Hepatocyte (in vitro differentiated cells): ENCODE measurements around the gene RBM7. TPM values are rescaled to one million over a fixed set of nuclear protein-coding genes. Genes with fewer than 3 reads are reported as not detected.

ENCODE experiments used
- DNase-seq: peaks from one replicate; pipeline ENCODE4 v3.0.0-alpha.2; 2016; ENCODE audit warnings: low spot score
- H2AFZ ChIP-seq: fragments of 200-600 bp; sonication (generic); 2 replicates; pipeline ENCODE4 v1.6.0; 2016; ENCODE audit warnings: antibody characterized with exemption, mild to moderate bottlenecking
- H3K27ac ChIP-seq: fragments of 200-600 bp; sonication (generic); 2 replicates; pipeline ENCODE4 v1.5.1; 2016; ENCODE audit warnings: mild to moderate bottlenecking
- H3K27me3 ChIP-seq: fragments of 200-600 bp; sonication (generic); 2 replicates; pipeline ENCODE4 v1.6.1; 2016
- H3K36me3 ChIP-seq: fragments of 200-600 bp; sonication (generic); replicated peaks from 2 replicates; pipeline ENCODE4 v1.5.1; 2016; ENCODE audit warnings: low read depth; ENCODE audit not compliant: insufficient read depth
- H3K4me1 ChIP-seq: fragments of 200-600 bp; sonication (generic); 2 replicates; pipeline ENCODE4 v1.5.1; 2016; ENCODE audit warnings: mild to moderate bottlenecking, moderate library complexity; ENCODE audit not compliant: insufficient read depth
- H3K4me2 ChIP-seq: fragments of 200-600 bp; sonication (generic); 2 replicates; pipeline ENCODE4 v1.6.0; 2016
- H3K4me3 ChIP-seq: fragments of 200-600 bp; sonication (generic); 2 replicates; pipeline ENCODE4 v1.5.1; 2016; ENCODE audit warnings: mild to moderate bottlenecking
- H3K79me2 ChIP-seq: fragments of 200-600 bp; sonication (generic); 2 replicates; pipeline ENCODE4 v1.6.0; 2017; ENCODE audit warnings: mild to moderate bottlenecking
- H3K9me2 ChIP-seq: fragments of 200-600 bp; sonication (generic); replicated peaks from 2 replicates; pipeline ENCODE4 v1.6.0; 2017; ENCODE audit warnings: mild to moderate bottlenecking; ENCODE audit not compliant: insufficient read depth
- H3K9me3 ChIP-seq: fragments of 200-600 bp; sonication (generic); 2 replicates; pipeline ENCODE4 v1.5.1; 2016; ENCODE audit warnings: low read depth, mild to moderate bottlenecking
- H4K20me1 ChIP-seq: fragments of 200-600 bp; sonication (generic); 2 replicates; pipeline ENCODE4 v1.6.0; 2016; ENCODE audit warnings: mild to moderate bottlenecking; ENCODE audit not compliant: insufficient read depth, poor library complexity, severe bottlenecking
- CTCF ChIP-seq: fragments of 200-600 bp; sonication (generic); IDR thresholded peaks from 2 replicates; pipeline ENCODE4 v1.5.1; 2016; ENCODE audit warnings: antibody characterized with exemption, mild to moderate bottlenecking; ENCODE audit not compliant: poor library complexity
- EZH2 ChIP-seq: fragments of 200-600 bp; sonication (generic); IDR thresholded peaks from 2 replicates; pipeline ENCODE4 v1.6.1; 2016; ENCODE audit warnings: antibody characterized with exemption, mild to moderate bottlenecking, borderline replicate concordance
- EZH2phosphoT487 ChIP-seq: fragments of 200-600 bp; sonication (generic); IDR thresholded peaks from one replicate; pipeline ENCODE4 v1.6.1; 2018; ENCODE audit warnings: antibody characterized with exemption, mild to moderate bottlenecking, low read depth, moderate library complexity; ENCODE audit not compliant: unreplicated experiment, severe bottlenecking
- WGBS: methylation state at CpG from one replicate; pipeline ENCODE4 v1.1.6; 2016; ENCODE audit warnings: low lambda C conversion rate; ENCODE audit errors: missing lambda C conversion rate; 5-methylcytosine and 5-hydroxymethylcytosine counted together
- polyA plus RNA-seq: library from polyadenylated mRNA; unstranded; fragments of >200 nt; fragmentation: Nextera tagmentation; extraction: Ambion mirVana; gene quantifications from 2 replicates; pipeline ENCODE4 v1.2.1, GENCODE V29; 2016
- total RNA-seq: library from RNA; depleted of rRNA; stranded (reverse); fragments of >200 nt; gene quantifications from 2 replicates; pipeline ENCODE4 v1.2.3, GENCODE V29; 2014

RBM7 gene
- total and polyA plus RNA-seq, 2 experiments from 2014 or later, result 36.2 to 49.2 TPM

- H3K36me3 ChIP-seq, result no peaks in the 10 kb centered on the region
- H3K9me2 ChIP-seq, result no peaks in the 10 kb centered on the region
- H3K4me1 ChIP-seq, result no peaks in the 10 kb centered on the region
- H4K20me1 ChIP-seq, result no peaks in the 10 kb centered on the region
- no peak overlapping the region for H3K27ac ChIP-seq
- H3K4me3 ChIP-seq, result no peak overlapping the region
- no peaks in the 10 kb centered on the region for H3K79me2 ChIP-seq
- no peak overlapping the region for H3K4me2 ChIP-seq
- no peak for TF ChIP-seq EZH2
- no peak for TF ChIP-seq EZH2phosphoT487
- no peak for TF ChIP-seq CTCF
- 76% methylated on average over 4 of the region's 4 CpGs for whole genome bisulfite sequencing
- no peak overlapping the region for H2AFZ ChIP-seq
- no peaks in the 10 kb centered on the region for H3K9me3 ChIP-seq
- no peaks in the 10 kb centered on the region for H3K27me3 ChIP-seq
- no peak for DNase-seq
Observed at GRCh38 chr11:114392735-114393667, 7.5 kb upstream of the RBM7 start.

- no peak for DNase-seq
- H3K9me2 ChIP-seq, result no peaks in the 10 kb centered on the region
- H3K27ac ChIP-seq, result no peak overlapping the region
- H3K9me3 ChIP-seq, result no peaks in the 10 kb centered on the region
- no peaks in the 10 kb centered on the region for H3K36me3 ChIP-seq
- no peaks in the 10 kb centered on the region for H4K20me1 ChIP-seq
- TF ChIP-seq CTCF (peak; percentile 14), EZH2 (no peak)
- H2AFZ ChIP-seq, result no peak overlapping the region
- H3K4me2 ChIP-seq, result no peak overlapping the region
- WGBS, result 49% methylated on average over 3 of the region's 3 CpGs
- H3K79me2 ChIP-seq, result peaks cover 13% of the 10 kb centered on the region
- no peak overlapping the region for H3K4me3 ChIP-seq
- H3K4me1 ChIP-seq, result peaks cover 9% of the 10 kb centered on the region
- no peaks in the 10 kb centered on the region for H3K27me3 ChIP-seq
Observed at GRCh38 chr11:114395736-114396135, 4.7 kb upstream of the RBM7 start.

- no peak overlapping the region for H3K4me2 ChIP-seq
- H3K9me3 ChIP-seq, result no peaks in the 10 kb centered on the region
- no peaks in the 10 kb centered on the region for H3K36me3 ChIP-seq
- TF ChIP-seq CTCF (no peak), EZH2 (no peak), EZH2phosphoT487 (no peak)
- no peaks in the 10 kb centered on the region for H4K20me1 ChIP-seq
- H3K9me2 ChIP-seq, result no peaks in the 10 kb centered on the region
- H2AFZ ChIP-seq, result no peak overlapping the region
- H3K4me1 ChIP-seq, result peaks cover 9% of the 10 kb centered on the region
- H3K27ac ChIP-seq, result no peak overlapping the region
- H3K4me3 ChIP-seq, result no peak overlapping the region
- peaks cover 25% of the 10 kb centered on the region for H3K79me2 ChIP-seq
- no peak for DNase-seq
- no peaks in the 10 kb centered on the region for H3K27me3 ChIP-seq
Observed at GRCh38 chr11:114396916-114397315, 3.5 kb upstream of the RBM7 start.
